Measurements from ENCODE around the gene ACACB.

The ACACB gene

GRCh38 chr12:109200825-109201495 is 84.6 kb downstream of the ACACB start:
- DNase-seq = no peak
- no peaks in the 10 kb centered on the region for H4K20me1 ChIP-seq (ENCODE audit: insufficient read depth, low read length)
- no peak for ATAC-seq (ENCODE audit: insufficient read depth, low read depth)
- TF ChIP-seq EZH2 (IDR thresholded peaks at IDR 0.05; ENCODE audit: borderline replicate concordance, low read depth, low read length, severe bottlenecking) (no peak), CTCF (IDR thresholded peaks at IDR 0.05; ENCODE audit: borderline replicate concordance, extremely low read depth, low read length, poor library complexity, severe bottlenecking) (no peak)
- no peak overlapping the region for H3K9ac ChIP-seq (ENCODE audit: low read depth, low read length)
- H3K4me3 ChIP-seq (ENCODE audit: low read depth in 1 of 2, low read length in 2 of 2) = no peak overlapping the region
- no peaks in the 10 kb centered on the region for H3K9me3 ChIP-seq (ENCODE audit: insufficient read depth, low read length, severe bottlenecking)
- H3K4me2 ChIP-seq (ENCODE audit: insufficient read depth, low read length) = no peak overlapping the region
- no peak overlapping the region for H2AFZ ChIP-seq (ENCODE audit: low read depth, low read length)
- H3K27me3 ChIP-seq (ENCODE audit: insufficient read depth, low read length, poor library complexity) = no peaks in the 10 kb centered on the region
- no peak overlapping the region for H3K27ac ChIP-seq (ENCODE audit: low read length)
- no peaks in the 10 kb centered on the region for H3K4me1 ChIP-seq (ENCODE audit: insufficient read depth, low read length)
- no peaks in the 10 kb centered on the region for H3K79me2 ChIP-seq (ENCODE audit: insufficient read depth, low read length)
- H3K36me3 ChIP-seq (ENCODE audit: insufficient read depth, low read length) = no peaks in the 10 kb centered on the region

- TF ChIP-seq EZH2 (IDR thresholded peaks at IDR 0.05; ENCODE audit: borderline replicate concordance, low read depth, low read length, severe bottlenecking) = no peak
- TF ChIP-seq CTCF (IDR thresholded peaks at IDR 0.05; ENCODE audit: borderline replicate concordance, extremely low read depth, low read length, poor library complexity, severe bottlenecking) = no peak
- Histone ChIP-seq H3K27me3 (ENCODE audit: insufficient read depth, low read length, poor library complexity) (no peaks in the 10 kb centered on the region), H3K79me2 (ENCODE audit: insufficient read depth, low read length) (no peaks in the 10 kb centered on the region), H3K4me2 (ENCODE audit: insufficient read depth, low read length) (no peak overlapping the region), H3K27ac (ENCODE audit: low read length) (no peak overlapping the region), H3K9me3 (ENCODE audit: insufficient read depth, low read length, severe bottlenecking) (no peaks in the 10 kb centered on the region), H3K36me3 (ENCODE audit: insufficient read depth, low read length) (no peaks in the 10 kb centered on the region), H3K4me3 (ENCODE audit: low read depth in 1 of 2, low read length in 2 of 2) (no peak overlapping the region), H3K9ac (ENCODE audit: low read depth, low read length) (no peak overlapping the region), H3K4me1 (ENCODE audit: insufficient read depth, low read length) (no peaks in the 10 kb centered on the region), H2AFZ (ENCODE audit: low read depth, low read length) (no peak overlapping the region), H4K20me1 (ENCODE audit: insufficient read depth, low read length) (no peaks in the 10 kb centered on the region)
- DNase-seq (no peak), ATAC-seq (ENCODE audit: insufficient read depth, low read depth) (no peak)
These were observed 85.1 kb downstream of the ACACB start for GRCh38 chr12:109201496-109201885.

GRCh38 chr12:109202770-109203169 is 86.4 kb downstream of the ACACB start:
- Histone ChIP-seq H3K4me1 (ENCODE audit: insufficient read depth, low read length) (no peaks in the 10 kb centered on the region), H3K4me2 (ENCODE audit: insufficient read depth, low read length) (no peak overlapping the region), H2AFZ (ENCODE audit: low read depth, low read length) (no peak overlapping the region), H3K27ac (ENCODE audit: low read length) (no peak overlapping the region), H3K4me3 (ENCODE audit: low read depth in 1 of 2, low read length in 2 of 2) (no peak overlapping the region), H3K36me3 (ENCODE audit: insufficient read depth, low read length) (no peaks in the 10 kb centered on the region), H3K9ac (ENCODE audit: low read depth, low read length) (no peak overlapping the region), H3K27me3 (ENCODE audit: insufficient read depth, low read length, poor library complexity) (no peaks in the 10 kb centered on the region), H3K9me3 (ENCODE audit: insufficient read depth, low read length, severe bottlenecking) (no peaks in the 10 kb centered on the region), H4K20me1 (ENCODE audit: insufficient read depth, low read length) (no peaks in the 10 kb centered on the region), H3K79me2 (ENCODE audit: insufficient read depth, low read length) (no peaks in the 10 kb centered on the region)
- DNase-seq (no peak), ATAC-seq (ENCODE audit: insufficient read depth, low read depth) (no peak)
- TF ChIP-seq CTCF (IDR thresholded peaks at IDR 0.05; ENCODE audit: borderline replicate concordance, extremely low read depth, low read length, poor library complexity, severe bottlenecking) (no peak), EZH2 (IDR thresholded peaks at IDR 0.05; ENCODE audit: borderline replicate concordance, low read depth, low read length, severe bottlenecking) (no peak)

Data from DND-41 (cell line).